ENCODE measurements around the gene FAM3B. TPM values are rescaled to one million over a fixed set of nuclear protein-coding genes. Genes with fewer than 3 reads are reported as not detected.

The FAM3B gene
- total RNA-seq, 1 donor from 2014 or later, result not detected

GRCh38 chr21:41390043-41390639 lies 73.5 kb downstream of the FAM3B start:
- no peak for DNase-seq (ENCODE audit: extremely low read depth, low read depth, low spot score)

- DNase-seq (ENCODE audit: extremely low read depth, low read depth, low spot score), result no peak
Observed at GRCh38 chr21:41393876-41394465, 77.4 kb downstream of the FAM3B start.

GRCh38 chr21:41396558-41397075 lies 80.0 kb downstream of the FAM3B start:
- DNase-seq (ENCODE audit: extremely low read depth, low read depth, low spot score), result no peak

GRCh38 chr21:41397471-41397891 lies 80.9 kb downstream of the FAM3B start:
- DNase-seq (ENCODE audit: extremely low read depth, low read depth, low spot score), result no peak

- DNase-seq (ENCODE audit: extremely low read depth, low read depth, low spot score), result no peak
Observed at GRCh38 chr21:41398251-41398650, 81.7 kb downstream of the FAM3B start.

GRCh38 chr21:41398831-41399230 lies 82.2 kb downstream of the FAM3B start:
- no peak for DNase-seq (ENCODE audit: extremely low read depth, low read depth, low spot score)

- DNase-seq (ENCODE audit: extremely low read depth, low read depth, low spot score), result no peak
Observed at GRCh38 chr21:41399246-41399800, 82.7 kb downstream of the FAM3B start.

- no peak for DNase-seq (ENCODE audit: extremely low read depth, low read depth, low spot score)
Observed at GRCh38 chr21:41402231-41402630, 85.6 kb downstream of the FAM3B start.

GRCh38 chr21:41402796-41403195 lies 86.2 kb downstream of the FAM3B start:
- no peak for DNase-seq (ENCODE audit: extremely low read depth, low read depth, low spot score)

- DNase-seq (ENCODE audit: extremely low read depth, low read depth, low spot score), result no peak
Observed at GRCh38 chr21:41403331-41403730, 86.7 kb downstream of the FAM3B start.

- DNase-seq (ENCODE audit: extremely low read depth, low read depth, low spot score), result no peak
Observed at GRCh38 chr21:41403966-41404365, 87.4 kb downstream of the FAM3B start.

- DNase-seq (ENCODE audit: extremely low read depth, low read depth, low spot score), result no peak
Observed at GRCh38 chr21:41405321-41405720, 88.7 kb downstream of the FAM3B start.

GRCh38 chr21:41406340-41406739 lies 89.7 kb downstream of the FAM3B start:
- no peak for DNase-seq (ENCODE audit: extremely low read depth, low read depth, low spot score)

Other genes with a start within 250 kb of the FAM3B start
- 364 and 408 TPM in 2 replicates for gene BACE2, start 148.6 kb upstream of the FAM3B start, total RNA-seq
- 1.0 and 12.4 TPM in 2 replicates for gene MX2, start 45.2 kb downstream of the FAM3B start, total RNA-seq
- gene MX1, start 109.4 kb downstream of the FAM3B start, total RNA-seq, result 18.4 and 141 TPM in 2 replicates
- 0.10 TPM in 1 of 2 replicates, not detected in the other for gene TMPRSS2, start 191.4 kb downstream of the FAM3B start, total RNA-seq

Measured in glomerular endothelial cell (primary cell).